LNCAP (cell line): Measurements from ENCODE around the gene PPBP.

ENCODE experiments used
- CTCF ChIP-seq: fragments of 450-650 bp; IDR thresholded peaks from 2 replicates; pipeline ENCODE4 v1.5.1; 2017; ENCODE audit warnings: mild to moderate bottlenecking

The PPBP gene

GRCh38 chr4:74012130-74012529 is 24.1 kb upstream of the PPBP start:
- TF ChIP-seq CTCF = no peak

- no peak for TF ChIP-seq CTCF
These were observed 21.3 kb upstream of the PPBP start for GRCh38 chr4:74009307-74009706.

GRCh38 chr4:74006009-74006476 is 18.1 kb upstream of the PPBP start:
- no peak for TF ChIP-seq CTCF

GRCh38 chr4:74005528-74005927 is 17.5 kb upstream of the PPBP start:
- TF ChIP-seq CTCF = no peak

- no peak for TF ChIP-seq CTCF
These were observed 16.7 kb upstream of the PPBP start for GRCh38 chr4:74004668-74005067.

- TF ChIP-seq CTCF = no peak
These were observed 12.3 kb upstream of the PPBP start for GRCh38 chr4:74000301-74000700.

GRCh38 chr4:73998040-73999011 is 10.3 kb upstream of the PPBP start, which contains the start of gene CXCL5:
Gene CXCL5 (minus strand): TSS chr4:73998677. CDS start chr4:73998581, 96 bp downstream.
- no peak for TF ChIP-seq CTCF
